Ascending aorta (tissue), 2 donors: ENCODE data around the gene TOE1. TPM values are rescaled to one million over a fixed set of nuclear protein-coding genes. Genes with fewer than 3 reads are reported as not detected.

Experiments used
- DNase-seq, 2 donors: peaks; one replicate each; pipeline ENCODE4 v3.0.0-alpha.2; 2019; ENCODE audit warnings: low spot score in 2 of 2
- H3K27ac ChIP-seq, 2 donors: fragments of 200-600 bp; sonication (generic); one replicate each; pipeline ENCODE4 v1.5.1; 2016 to 2017; ENCODE audit warnings: mild to moderate bottlenecking in 1 of 2
- H3K27me3 ChIP-seq: fragments of 200-600 bp; sonication (generic); one replicate; pipeline ENCODE4 v1.5.1; 2017
- H3K36me3 ChIP-seq, 2 donors: fragments of 200-600 bp; sonication (generic); one replicate each; pipeline ENCODE4 v1.5.1; 2016
- H3K4me1 ChIP-seq, 2 donors: fragments of 200-600 bp; sonication (generic); one replicate each; pipeline ENCODE4 v1.5.1; 2016 to 2017; ENCODE audit warnings: mild to moderate bottlenecking in 1 of 2
- H3K4me3 ChIP-seq, 2 donors: fragments of 200-600 bp; sonication (generic); one replicate each; pipeline ENCODE4 v1.5.1; 2016 to 2017; ENCODE audit warnings: mild to moderate bottlenecking in 1 of 2
- H3K9me3 ChIP-seq, 2 donors: fragments of 200-600 bp; sonication (generic); one replicate each; pipeline ENCODE4 v1.5.1; 2016
- CTCF ChIP-seq, 3 experiments: fragments of 200-600 bp in 2 of 3; fragments of 450-650 bp in 1 of 3; sonication (generic) in 2 of 3; IDR thresholded peaks; one replicate each; pipeline ENCODE4 v1.5.1; 2016 to 2019; ENCODE audit warnings: antibody characterized with exemption in 3 of 3, mild to moderate bottlenecking in 1 of 3, moderate library complexity in 1 of 3
- intact Hi-C: fragments of 100-400 bp; cut with DNase I; formaldehyde crosslinking; loops from one replicate; pipeline ENCODE4 v1.15.1; 2023
- total RNA-seq: library from RNA; depleted of rRNA; stranded (reverse); fragments of >200 nt; gene quantifications from one replicate; pipeline ENCODE4 v1.1.0, GENCODE V29; 2016

Gene TOE1
- total RNA-seq, 1 donor from 2014 or later, result 6.9 TPM

DNA sequence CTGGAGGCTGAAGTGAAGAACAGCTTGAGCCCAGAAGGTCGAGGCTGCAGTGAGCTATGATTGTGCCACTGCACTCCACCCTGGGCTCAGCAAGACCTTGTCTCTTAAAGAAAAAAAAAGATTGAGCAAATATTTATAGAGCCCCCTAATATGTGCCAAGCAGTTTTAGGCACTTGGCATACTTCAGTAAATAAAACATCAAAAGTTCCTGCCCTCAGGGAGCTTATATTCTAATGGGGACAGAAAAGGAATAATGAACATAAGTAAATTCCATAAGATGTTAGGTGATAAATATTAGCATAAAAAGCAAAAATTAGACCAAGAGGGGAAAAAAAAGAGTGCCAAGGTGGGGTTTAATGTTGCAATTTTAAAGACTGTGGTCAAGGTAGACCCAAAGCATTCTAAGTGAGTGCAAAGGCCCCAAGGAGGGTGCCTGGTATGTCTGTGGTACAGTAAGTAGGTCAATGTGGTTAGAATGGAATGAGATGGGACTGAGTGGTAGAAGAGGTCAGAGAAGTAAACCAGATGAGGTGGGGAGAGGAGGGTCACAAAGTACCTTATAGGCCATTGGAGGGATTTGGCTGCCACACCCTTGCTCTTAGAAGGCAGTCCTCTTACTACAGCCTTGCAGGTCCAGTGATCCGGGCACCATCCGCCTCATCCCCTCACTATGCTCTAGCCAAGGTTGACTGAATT lies 2.2 kb upstream of the TOE1 start:
- Histone ChIP-seq H3K4me1 (peaks cover 11 to 19% of the 10 kb centered on the region in 2 donors), H3K27ac (no peak overlapping the region), H3K9me3 (no peaks in the 10 kb centered on the region), H3K27me3 (no peaks in the 10 kb centered on the region), H3K36me3 (peaks cover 23 to 33% of the 10 kb centered on the region in 2 donors), H3K4me3 (no peak overlapping the region)
- no peak for TF ChIP-seq CTCF (IDR thresholded peaks at IDR 0.05)
- intact Hi-C loops, result no loop called here
- DNase-seq, result no peak

DNA sequence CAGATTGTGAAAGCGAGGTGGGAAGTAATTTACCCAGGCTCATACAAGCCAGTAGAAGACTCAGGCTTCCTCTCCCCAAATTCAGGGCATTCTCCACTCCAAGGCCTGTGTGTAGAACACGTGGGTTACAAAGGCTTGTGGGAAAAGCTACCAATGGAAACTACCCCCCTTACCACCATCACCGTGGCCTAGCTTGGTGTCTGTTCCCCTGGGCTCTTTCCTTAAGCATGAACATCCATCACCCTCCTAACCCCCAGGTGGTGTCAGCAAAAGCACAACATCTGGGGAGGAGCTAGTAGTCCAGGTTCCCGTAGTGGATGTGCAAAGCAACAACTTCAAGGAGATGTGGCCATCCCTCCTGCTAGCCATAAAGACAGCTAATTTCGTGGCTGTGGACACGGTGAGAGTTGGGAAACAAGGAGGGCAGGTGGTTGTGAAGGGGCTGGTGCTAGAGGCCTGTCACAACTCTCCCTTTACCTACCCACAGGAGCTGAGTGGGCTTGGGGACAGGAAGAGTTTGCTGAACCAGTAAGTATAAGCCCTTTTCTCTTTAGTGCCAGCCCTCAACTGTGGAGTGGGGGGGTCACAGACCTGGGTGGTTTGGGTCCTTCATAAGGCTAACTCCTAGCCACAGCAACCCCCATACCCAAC lies 971 bp downstream of the TOE1 start:
- no peak for TF ChIP-seq CTCF (IDR thresholded peaks at IDR 0.05)
- peaks cover 34% of the 10 kb centered on the region in 2 donors for H3K36me3 ChIP-seq
- no peaks in the 10 kb centered on the region for H3K27me3 ChIP-seq
- peak overlapping the region; percentile 84 to 87 for H3K4me3 ChIP-seq
- peak overlapping the region; percentile 98 for H3K27ac ChIP-seq
- peaks cover 11 to 19% of the 10 kb centered on the region in 2 donors for H3K4me1 ChIP-seq
- H3K9me3 ChIP-seq, result no peaks in the 10 kb centered on the region
- intact Hi-C loops, result loop anchor here (1.0 to 5.0 kb wide), 4 partner anchors 38 to 346 kb away; partner anchors contain the start of genes GPBP1L1, TESK2, TMEM69 and UROD
- DNase-seq, result no peak

- Histone ChIP-seq H3K27me3 (no peaks in the 10 kb centered on the region), H3K27ac (no peak overlapping the region), H3K36me3 (peaks cover 34% of the 10 kb centered on the region in 2 donors), H3K4me1 (peaks cover 19 to 22% of the 10 kb centered on the region in 2 donors), H3K9me3 (no peaks in the 10 kb centered on the region), H3K4me3 (no peak overlapping the region)
- TF ChIP-seq CTCF (IDR thresholded peaks at IDR 0.05), result no peak
- no peak for DNase-seq
- intact Hi-C loops, result loop anchor here (5.0 kb wide), 1 partner anchor 343 kb away; the partner anchor contains the start of genes GPBP1L1 and TMEM69
These were observed 4.5 kb downstream of the TOE1 start for GRCh38 chr1:45344499-45344898.

GRCh38 chr1:45345014-45345413 lies 5.0 kb downstream of the TOE1 start:
- no peak for DNase-seq
- Histone ChIP-seq H3K27me3 (no peaks in the 10 kb centered on the region), H3K36me3 (peaks cover 34% of the 10 kb centered on the region in 2 donors), H3K4me1 (peaks cover 19 to 23% of the 10 kb centered on the region in 2 donors), H3K27ac (no peak overlapping the region), H3K4me3 (no peak overlapping the region), H3K9me3 (no peaks in the 10 kb centered on the region)
- no peak for TF ChIP-seq CTCF (IDR thresholded peaks at IDR 0.05)
- intact Hi-C loops, result no loop called here

GRCh38 chr1:45346473-45346872 lies 6.5 kb downstream of the TOE1 start:
- H3K36me3 ChIP-seq, result peaks cover 34% of the 10 kb centered on the region in 2 donors
- H3K9me3 ChIP-seq, result no peaks in the 10 kb centered on the region
- H3K27ac ChIP-seq, result no peak overlapping the region
- intact Hi-C loops, result no loop called here
- H3K4me3 ChIP-seq, result no peak overlapping the region
- H3K4me1 ChIP-seq, result peaks cover 9 to 12% of the 10 kb centered on the region in 2 donors
- no peak for DNase-seq
- no peak for TF ChIP-seq CTCF (IDR thresholded peaks at IDR 0.05)
- H3K27me3 ChIP-seq, result no peaks in the 10 kb centered on the region
